ENCODE measurements around the gene PRKG1.

Gene PRKG1

DNA sequence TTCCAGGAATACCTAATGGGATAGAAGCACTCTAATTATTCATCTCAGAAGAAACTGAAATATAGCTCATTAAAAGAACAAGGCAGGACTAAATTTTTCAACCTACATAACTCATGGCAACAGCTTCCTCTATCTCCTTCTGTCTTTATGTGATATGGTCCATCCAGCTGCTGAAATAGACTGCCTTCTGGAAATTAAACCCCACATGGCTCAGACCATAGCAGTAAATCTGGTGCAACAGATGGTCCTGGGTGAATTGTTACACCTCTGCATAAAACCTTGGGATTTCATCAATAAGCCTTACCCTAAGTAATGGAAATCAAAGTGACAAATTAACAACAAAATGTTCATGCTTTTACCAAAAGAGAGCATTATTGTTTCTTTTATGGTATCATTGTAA, 830.7 kb downstream of the PRKG1 start:
- H3K4me3 ChIP-seq (ENCODE audit: low read depth, low read length), result no peak overlapping the region
- TF ChIP-seq, protein P1, sequence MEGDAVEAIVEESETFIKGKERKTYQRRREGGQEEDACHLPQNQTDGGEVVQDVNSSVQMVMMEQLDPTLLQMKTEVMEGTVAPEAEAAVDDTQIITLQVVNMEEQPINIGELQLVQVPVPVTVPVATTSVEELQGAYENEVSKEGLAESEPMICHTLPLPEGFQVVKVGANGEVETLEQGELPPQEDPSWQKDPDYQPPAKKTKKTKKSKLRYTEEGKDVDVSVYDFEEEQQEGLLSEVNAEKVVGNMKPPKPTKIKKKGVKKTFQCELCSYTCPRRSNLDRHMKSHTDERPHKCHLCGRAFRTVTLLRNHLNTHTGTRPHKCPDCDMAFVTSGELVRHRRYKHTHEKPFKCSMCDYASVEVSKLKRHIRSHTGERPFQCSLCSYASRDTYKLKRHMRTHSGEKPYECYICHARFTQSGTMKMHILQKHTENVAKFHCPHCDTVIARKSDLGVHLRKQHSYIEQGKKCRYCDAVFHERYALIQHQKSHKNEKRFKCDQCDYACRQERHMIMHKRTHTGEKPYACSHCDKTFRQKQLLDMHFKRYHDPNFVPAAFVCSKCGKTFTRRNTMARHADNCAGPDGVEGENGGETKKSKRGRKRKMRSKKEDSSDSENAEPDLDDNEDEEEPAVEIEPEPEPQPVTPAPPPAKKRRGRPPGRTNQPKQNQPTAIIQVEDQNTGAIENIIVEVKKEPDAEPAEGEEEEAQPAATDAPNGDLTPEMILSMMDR (IDR thresholded peaks at IDR 0.05; ENCODE audit: low read depth, low read length), result no peak

DNA sequence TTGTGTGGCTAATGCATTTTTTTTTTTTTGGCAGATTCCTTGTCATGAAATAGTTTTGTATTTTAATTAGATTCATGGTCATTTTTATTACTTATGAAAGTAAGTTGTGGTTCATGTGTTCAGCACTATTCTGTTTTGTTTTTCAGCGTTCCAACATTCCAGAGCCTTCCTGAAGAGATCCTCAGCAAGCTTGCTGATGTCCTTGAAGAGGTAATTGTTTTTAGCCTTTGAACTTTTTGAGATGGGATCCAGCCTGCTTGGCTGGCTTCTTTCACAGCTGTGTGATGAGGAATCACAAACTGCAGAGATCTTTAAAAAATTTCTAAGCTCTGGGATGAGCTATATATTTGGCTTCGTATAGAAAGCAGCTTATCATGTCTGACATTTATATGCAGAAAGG, 833.1 kb downstream of the PRKG1 start:
- no peak overlapping the region for H3K4me3 ChIP-seq (ENCODE audit: low read depth, low read length)
- TF ChIP-seq, protein P1 (IDR thresholded peaks at IDR 0.05; ENCODE audit: low read depth, low read length), result no peak

DNA sequence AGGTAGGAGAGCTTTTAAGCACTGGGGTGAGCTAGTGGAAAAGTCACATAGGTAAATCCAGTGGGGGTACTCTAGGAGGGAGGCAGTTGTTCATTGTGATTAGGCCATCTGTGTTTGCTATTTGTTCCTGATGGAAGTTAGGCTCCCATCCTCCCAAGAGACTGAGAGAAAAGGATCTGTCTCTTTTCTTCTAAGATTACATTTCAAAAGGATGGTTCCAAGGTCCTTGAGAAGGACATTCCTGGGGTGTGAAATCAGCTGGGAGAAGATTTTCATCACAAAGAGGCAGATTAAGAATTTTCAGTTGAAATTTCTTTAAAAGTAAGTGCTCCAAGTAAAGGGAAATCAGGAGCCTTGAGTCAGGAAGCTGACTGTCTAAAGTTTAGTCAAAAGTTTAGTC, 835.9 kb downstream of the PRKG1 start:
- H3K4me3 ChIP-seq (ENCODE audit: low read depth, low read length), result no peak overlapping the region
- TF ChIP-seq, protein P1 (IDR thresholded peaks at IDR 0.05; ENCODE audit: low read depth, low read length), result no peak

DNA sequence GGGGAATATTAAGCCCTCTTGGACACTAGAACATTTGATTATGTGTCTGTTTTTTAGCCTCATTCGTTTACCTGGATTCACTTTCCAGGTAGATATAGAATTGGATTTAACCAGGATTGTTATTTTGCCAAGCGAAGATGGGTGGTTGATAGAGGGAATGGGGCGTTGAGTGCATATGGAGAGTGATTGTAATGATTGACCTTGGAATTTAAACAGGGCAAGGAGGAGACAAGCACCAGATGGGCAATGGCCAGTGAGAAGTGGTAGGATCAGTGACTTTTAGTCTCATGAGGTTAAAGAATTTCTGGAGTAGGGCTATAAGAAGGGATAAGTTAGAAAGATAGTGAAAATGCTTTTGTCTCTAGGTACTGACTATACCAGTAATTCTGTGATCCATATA, 836.3 kb downstream of the PRKG1 start:
- no peak overlapping the region for H3K4me3 ChIP-seq (ENCODE audit: low read depth, low read length)
- TF ChIP-seq, protein P1 (IDR thresholded peaks at IDR 0.05; ENCODE audit: low read depth, low read length), result no peak

DNA sequence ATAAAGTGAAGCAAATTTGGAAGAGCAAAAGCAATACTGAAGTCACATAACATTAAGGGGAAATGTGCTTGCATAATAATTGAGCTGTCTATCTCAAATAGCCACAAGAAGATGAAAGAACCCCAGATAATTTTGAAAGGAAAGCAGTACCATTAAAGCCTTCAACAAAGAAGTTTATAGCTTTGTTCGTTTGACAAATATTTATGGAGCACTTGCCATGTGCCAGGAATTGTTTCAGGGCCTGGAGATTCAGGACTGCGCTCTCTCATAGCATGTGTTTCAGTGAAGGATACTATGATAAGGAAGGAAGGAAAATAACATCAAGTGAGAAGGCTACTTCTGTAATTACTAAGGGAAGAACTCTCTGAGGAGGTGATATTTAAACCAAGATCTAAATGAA, 837.4 kb downstream of the PRKG1 start:
- TF ChIP-seq, protein P1 (IDR thresholded peaks at IDR 0.05; ENCODE audit: low read depth, low read length), result no peak
- no peak overlapping the region for H3K4me3 ChIP-seq (ENCODE audit: low read depth, low read length)

DNA sequence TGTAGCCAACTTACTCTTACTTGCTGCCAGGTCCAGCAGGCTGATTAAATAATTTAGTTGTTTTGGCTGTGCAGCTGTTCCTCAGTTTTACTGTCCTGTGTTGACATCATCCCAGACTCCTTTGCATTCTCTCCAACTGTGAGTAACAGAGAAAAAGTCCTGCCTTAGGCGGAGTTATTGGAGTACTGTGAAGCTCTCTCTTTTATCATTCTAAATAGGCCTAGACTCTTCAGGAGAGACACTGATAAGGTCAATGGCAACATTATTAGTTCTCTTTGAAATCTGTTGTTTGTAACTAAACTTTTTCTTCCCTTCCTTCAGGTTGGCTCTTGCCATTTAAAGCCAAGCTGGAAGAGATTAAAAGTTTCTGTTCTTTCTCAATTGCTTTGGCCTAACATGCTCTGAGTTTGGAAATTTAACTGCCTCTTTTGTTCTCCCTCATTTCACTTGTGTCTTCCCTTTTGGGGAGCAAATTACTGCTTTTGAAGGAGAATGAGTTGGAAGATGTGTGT, 840.8 kb downstream of the PRKG1 start:
- TF ChIP-seq, protein P1 (IDR thresholded peaks at IDR 0.05; ENCODE audit: low read depth, low read length), result no peak
- no peak overlapping the region for H3K4me3 ChIP-seq (ENCODE audit: low read depth, low read length)

DNA sequence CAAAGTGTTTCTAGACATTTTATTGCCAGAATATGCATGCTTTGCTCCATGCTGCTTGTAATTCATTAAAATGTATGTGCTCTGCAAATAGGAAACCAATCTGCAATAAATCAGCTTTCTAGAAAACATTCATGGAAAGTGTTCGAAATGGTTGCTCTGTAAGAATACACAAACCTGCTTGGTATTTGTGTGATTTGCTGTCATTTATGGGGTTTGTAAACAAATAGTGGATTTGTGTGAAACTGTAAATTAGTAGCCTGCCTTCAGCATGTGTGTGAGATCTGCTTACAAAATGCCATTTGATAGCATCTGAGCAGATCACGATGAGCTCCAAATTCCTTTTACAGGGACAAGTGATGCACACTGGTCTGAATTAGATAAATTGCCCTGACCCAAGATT, 844.2 kb downstream of the PRKG1 start:
- TF ChIP-seq, protein P1 (IDR thresholded peaks at IDR 0.05; ENCODE audit: low read depth, low read length), result no peak
- H3K4me3 ChIP-seq (ENCODE audit: low read depth, low read length), result no peak overlapping the region
